ENCODE measurements around the gene ANKHD1.

The ANKHD1 gene

DNA sequence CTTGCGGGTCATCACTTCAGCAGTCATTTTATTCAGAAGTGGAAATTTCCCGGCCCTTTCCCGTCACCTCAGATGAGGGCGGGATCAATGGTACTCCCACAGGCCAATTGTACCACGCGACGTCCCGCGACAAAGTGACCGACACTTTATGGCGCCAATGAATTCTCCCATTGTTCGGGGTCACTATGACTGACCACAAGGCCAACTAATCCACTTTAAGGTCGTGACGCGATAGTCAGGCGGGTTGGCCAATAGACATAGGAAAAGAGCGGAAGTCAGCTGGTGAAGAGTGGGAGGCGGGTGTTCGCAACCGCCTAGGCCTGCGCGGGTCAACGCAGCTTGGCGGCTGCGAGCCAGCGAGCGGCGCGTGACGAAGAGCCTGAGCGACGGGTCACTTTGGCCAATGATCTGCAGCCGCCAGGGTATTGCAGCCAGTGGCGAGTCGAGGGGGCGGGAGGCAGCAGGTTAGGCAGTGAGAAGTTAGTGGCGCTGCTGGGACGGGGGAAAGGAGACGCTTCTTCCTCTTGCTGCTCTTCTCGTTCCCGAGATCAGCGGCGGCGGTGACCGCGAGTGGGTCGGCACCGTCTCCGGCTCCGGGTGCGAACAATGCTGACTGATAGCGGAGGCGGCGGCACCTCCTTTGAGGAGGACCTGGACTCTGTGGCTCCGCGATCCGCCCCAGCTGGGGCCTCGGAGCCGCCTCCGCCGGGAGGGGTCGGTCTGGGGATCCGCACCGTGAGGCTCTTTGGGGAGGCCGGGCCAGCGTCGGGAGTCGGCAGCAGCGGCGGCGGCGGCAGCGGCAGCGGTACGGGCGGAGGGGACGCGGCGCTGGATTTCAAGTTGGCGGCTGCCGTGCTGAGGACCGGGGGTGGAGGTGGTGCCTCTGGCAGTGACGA is at the start of gene ANKHD1 (continued):
- TF ChIP-seq, protein P1, sequence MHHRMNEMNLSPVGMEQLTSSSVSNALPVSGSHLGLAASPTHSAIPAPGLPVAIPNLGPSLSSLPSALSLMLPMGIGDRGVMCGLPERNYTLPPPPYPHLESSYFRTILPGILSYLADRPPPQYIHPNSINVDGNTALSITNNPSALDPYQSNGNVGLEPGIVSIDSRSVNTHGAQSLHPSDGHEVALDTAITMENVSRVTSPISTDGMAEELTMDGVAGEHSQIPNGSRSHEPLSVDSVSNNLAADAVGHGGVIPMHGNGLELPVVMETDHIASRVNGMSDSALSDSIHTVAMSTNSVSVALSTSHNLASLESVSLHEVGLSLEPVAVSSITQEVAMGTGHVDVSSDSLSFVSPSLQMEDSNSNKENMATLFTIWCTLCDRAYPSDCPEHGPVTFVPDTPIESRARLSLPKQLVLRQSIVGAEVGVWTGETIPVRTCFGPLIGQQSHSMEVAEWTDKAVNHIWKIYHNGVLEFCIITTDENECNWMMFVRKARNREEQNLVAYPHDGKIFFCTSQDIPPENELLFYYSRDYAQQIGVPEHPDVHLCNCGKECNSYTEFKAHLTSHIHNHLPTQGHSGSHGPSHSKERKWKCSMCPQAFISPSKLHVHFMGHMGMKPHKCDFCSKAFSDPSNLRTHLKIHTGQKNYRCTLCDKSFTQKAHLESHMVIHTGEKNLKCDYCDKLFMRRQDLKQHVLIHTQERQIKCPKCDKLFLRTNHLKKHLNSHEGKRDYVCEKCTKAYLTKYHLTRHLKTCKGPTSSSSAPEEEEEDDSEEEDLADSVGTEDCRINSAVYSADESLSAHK (tag by site-specific recombination; IDR thresholded peaks at IDR 0.05), result 0 out of 2 replicates have a peak, but pooled peaks have one; percentile 16
- peak; percentile 60; the same call in 1 of the 2 replicates for TF ChIP-seq ZNF24 (tag by site-specific recombination; IDR thresholded peaks at IDR 0.05)
- peak; percentile 70; the same call in 1 of the 2 replicates for TF ChIP-seq ZNF391 (tag by site-specific recombination; IDR thresholded peaks at IDR 0.05; ENCODE audit: borderline replicate concordance, low read depth)
- peak; percentile 82; the same call in 1 of the 2 replicates for TF ChIP-seq ZNF610 (tag by site-specific recombination; IDR thresholded peaks at IDR 0.05; ENCODE audit: borderline replicate concordance)
- TF ChIP-seq ZNF76 (tag by site-specific recombination; IDR thresholded peaks at IDR 0.05; ENCODE audit: borderline replicate concordance, low read depth), result peak; percentile 79
- TF ChIP-seq SP2 (tag by site-specific recombination; IDR thresholded peaks at IDR 0.05), result peak; percentile 96
- peak; percentile 74; the same call in 1 of the 2 replicates for TF ChIP-seq ZNF394 (tag by site-specific recombination; IDR thresholded peaks at IDR 0.05; ENCODE audit: borderline replicate concordance)
- TF ChIP-seq, protein P2, sequence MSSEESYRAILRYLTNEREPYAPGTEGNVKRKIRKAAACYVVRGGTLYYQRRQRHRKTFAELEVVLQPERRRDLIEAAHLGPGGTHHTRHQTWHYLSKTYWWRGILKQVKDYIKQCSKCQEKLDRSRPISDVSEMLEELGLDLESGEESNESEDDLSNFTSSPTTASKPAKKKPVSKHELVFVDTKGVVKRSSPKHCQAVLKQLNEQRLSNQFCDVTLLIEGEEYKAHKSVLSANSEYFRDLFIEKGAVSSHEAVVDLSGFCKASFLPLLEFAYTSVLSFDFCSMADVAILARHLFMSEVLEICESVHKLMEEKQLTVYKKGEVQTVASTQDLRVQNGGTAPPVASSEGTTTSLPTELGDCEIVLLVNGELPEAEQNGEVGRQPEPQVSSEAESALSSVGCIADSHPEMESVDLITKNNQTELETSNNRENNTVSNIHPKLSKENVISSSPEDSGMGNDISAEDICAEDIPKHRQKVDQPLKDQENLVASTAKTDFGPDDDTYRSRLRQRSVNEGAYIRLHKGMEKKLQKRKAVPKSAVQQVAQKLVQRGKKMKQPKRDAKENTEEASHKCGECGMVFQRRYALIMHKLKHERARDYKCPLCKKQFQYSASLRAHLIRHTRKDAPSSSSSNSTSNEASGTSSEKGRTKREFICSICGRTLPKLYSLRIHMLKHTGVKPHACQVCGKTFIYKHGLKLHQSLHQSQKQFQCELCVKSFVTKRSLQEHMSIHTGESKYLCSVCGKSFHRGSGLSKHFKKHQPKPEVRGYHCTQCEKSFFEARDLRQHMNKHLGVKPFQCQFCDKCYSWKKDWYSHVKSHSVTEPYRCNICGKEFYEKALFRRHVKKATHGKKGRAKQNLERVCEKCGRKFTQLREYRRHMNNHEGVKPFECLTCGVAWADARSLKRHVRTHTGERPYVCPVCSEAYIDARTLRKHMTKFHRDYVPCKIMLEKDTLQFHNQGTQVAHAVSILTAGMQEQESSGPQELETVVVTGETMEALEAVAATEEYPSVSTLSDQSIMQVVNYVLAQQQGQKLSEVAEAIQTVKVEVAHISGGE (tag by site-specific recombination; conservative IDR thresholded peaks at IDR 0.05; ENCODE audit: low read depth), result peak; percentile 19; the same call in 1 of the 2 replicates
- TF ChIP-seq, protein P3, sequence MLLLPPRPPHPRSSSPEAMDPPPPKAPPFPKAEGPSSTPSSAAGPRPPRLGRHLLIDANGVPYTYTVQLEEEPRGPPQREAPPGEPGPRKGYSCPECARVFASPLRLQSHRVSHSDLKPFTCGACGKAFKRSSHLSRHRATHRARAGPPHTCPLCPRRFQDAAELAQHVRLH (tag by site-specific recombination; IDR thresholded peaks at IDR 0.05), result peak; percentile 94
- 0 out of 2 replicates have a peak, but pooled peaks have one; percentile 13 for TF ChIP-seq ZNF146 (tag by site-specific recombination; IDR thresholded peaks at IDR 0.05)
- TF ChIP-seq OVOL3 (tag by site-specific recombination; IDR thresholded peaks at IDR 0.05), result peak; percentile 45; the same call in 1 of the 2 replicates
- TF ChIP-seq, protein P4, sequence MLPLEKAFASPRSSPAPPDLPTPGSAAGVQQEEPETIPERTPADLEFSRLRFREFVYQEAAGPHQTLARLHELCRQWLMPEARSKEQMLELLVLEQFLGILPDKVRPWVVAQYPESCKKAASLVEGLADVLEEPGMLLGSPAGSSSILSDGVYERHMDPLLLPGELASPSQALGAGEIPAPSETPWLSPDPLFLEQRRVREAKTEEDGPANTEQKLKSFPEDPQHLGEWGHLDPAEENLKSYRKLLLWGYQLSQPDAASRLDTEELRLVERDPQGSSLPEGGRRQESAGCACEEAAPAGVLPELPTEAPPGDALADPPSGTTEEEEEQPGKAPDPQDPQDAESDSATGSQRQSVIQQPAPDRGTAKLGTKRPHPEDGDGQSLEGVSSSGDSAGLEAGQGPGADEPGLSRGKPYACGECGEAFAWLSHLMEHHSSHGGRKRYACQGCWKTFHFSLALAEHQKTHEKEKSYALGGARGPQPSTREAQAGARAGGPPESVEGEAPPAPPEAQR (tag by site-specific recombination; IDR thresholded peaks at IDR 0.05), result 0 out of 2 replicates have a peak, but pooled peaks have one; percentile 8
- peak; percentile 63; the same call in 1 of the 2 replicates for TF ChIP-seq ZXDB (tag by site-specific recombination; IDR thresholded peaks at IDR 0.05)

DNA sequence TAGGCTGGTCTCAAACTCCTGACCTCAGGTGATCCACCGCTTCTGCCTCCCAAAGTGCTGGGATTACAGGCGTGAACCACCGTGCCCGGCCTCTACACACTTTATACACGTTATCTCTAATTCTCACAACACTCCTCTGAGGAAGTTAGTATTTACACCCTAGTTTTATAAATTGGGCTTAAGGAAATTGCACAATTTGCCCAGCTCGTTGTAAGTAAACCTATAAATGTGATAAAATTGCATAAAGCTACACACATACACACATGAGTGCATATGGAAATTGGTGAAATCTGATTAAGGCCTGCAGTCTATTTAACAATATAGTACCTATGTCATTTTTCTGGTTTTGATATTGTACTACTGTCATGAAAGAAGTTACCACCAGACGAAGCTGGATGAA is 46.1 kb upstream of the ANKHD1 start:
- TF ChIP-seq ZNF175 (tag by site-specific recombination; IDR thresholded peaks at IDR 0.05) (no peak), ZNF501 (tag by site-specific recombination; IDR thresholded peaks at IDR 0.05) (no peak), KLF8 (tag by site-specific recombination; IDR thresholded peaks at IDR 0.05) (no peak), ZNF302 (tag by site-specific recombination; IDR thresholded peaks at IDR 0.05; ENCODE audit: low read depth) (no peak), ZNF366 (tag by site-specific recombination; conservative IDR thresholded peaks at IDR 0.05) (no peak), ZNF311 (tag by site-specific recombination; IDR thresholded peaks at IDR 0.05; ENCODE audit: borderline replicate concordance) (no peak), ZNF585B (tag by site-specific recombination; IDR thresholded peaks at IDR 0.05) (no peak), MYNN (tag by site-specific recombination; IDR thresholded peaks at IDR 0.05; ENCODE audit: borderline replicate concordance) (no peak), OVOL3 (tag by site-specific recombination; IDR thresholded peaks at IDR 0.05) (no peak)
- TF ChIP-seq, protein P5, sequence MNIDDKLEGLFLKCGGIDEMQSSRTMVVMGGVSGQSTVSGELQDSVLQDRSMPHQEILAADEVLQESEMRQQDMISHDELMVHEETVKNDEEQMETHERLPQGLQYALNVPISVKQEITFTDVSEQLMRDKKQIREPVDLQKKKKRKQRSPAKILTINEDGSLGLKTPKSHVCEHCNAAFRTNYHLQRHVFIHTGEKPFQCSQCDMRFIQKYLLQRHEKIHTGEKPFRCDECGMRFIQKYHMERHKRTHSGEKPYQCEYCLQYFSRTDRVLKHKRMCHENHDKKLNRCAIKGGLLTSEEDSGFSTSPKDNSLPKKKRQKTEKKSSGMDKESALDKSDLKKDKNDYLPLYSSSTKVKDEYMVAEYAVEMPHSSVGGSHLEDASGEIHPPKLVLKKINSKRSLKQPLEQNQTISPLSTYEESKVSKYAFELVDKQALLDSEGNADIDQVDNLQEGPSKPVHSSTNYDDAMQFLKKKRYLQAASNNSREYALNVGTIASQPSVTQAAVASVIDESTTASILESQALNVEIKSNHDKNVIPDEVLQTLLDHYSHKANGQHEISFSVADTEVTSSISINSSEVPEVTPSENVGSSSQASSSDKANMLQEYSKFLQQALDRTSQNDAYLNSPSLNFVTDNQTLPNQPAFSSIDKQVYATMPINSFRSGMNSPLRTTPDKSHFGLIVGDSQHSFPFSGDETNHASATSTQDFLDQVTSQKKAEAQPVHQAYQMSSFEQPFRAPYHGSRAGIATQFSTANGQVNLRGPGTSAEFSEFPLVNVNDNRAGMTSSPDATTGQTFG (tag by site-specific recombination; IDR thresholded peaks at IDR 0.05; ENCODE audit: borderline replicate concordance), result no peak
- ChIA-PET CTCF (interaction anchor here (0.6 to 17.1 kb wide), 11 partner anchors 8 to 567 kb away, joined by 3 to 660 read pairs (median 4); partner anchors contain the start of gene HBEGF), POLR2A (interaction anchor here (1.1 kb wide), 1 partner anchor 9 kb away, joined by 5 read pairs; the partner anchor contains the start of gene HBEGF)
- no peaks in the 10 kb centered on the region for H3K9me3 ChIP-seq (ENCODE audit: control insufficient read depth, insufficient read depth, low read depth, low read length)
- no peaks in the 10 kb centered on the region for H3K36me3 ChIP-seq (ENCODE audit: control insufficient read depth in 2 of 2, insufficient read depth in 1 of 2, low read length in 2 of 2)
- no peak overlapping the region for H3K4me3 ChIP-seq (ENCODE audit: low read depth, low read length)
- no peaks in the 10 kb centered on the region for H3K4me1 ChIP-seq (ENCODE audit: control insufficient read depth, insufficient read depth, low read length)
- no peak overlapping the region for H3K27ac ChIP-seq (ENCODE audit: extremely low read depth, low read depth, low read length)

Measured in HEK293 (cell line).